GM12892 (cell line): ENCODE measurements around the gene GJD2.

ENCODE experiments used
- POLR2A ChIP-seq: IDR thresholded peaks from 2 replicates; pipeline ENCODE4 v1.6.1; 2011; ENCODE audit warnings: low read depth, low read length, control low read depth
- POLR2AphosphoS5 ChIP-seq: IDR thresholded peaks from 2 replicates; pipeline ENCODE4 v1.6.1; 2011; ENCODE audit warnings: low read depth, low read length, control low read depth
- TAF1 ChIP-seq: IDR thresholded peaks from 2 replicates; pipeline ENCODE4 v1.6.1; 2011; ENCODE audit warnings: low read depth, mild to moderate bottlenecking, control low read depth, low read length, borderline replicate concordance

- TF ChIP-seq POLR2A, result no peak
- no peak for TF ChIP-seq POLR2AphosphoS5
- no peak for TF ChIP-seq TAF1
Measured at GRCh38 chr15:34793901-34794300, 39.1 kb upstream of the GJD2 start.
